HEK293 (cell line): ENCODE results near the gene DNAI1.

ENCODE experiments used
- CTCF ChIP-seq: fragments of 450-650 bp; formaldehyde crosslinking; IDR thresholded peaks from 2 replicates; pipeline ENCODE4 v1.5.1; 2016; ENCODE audit warnings: missing biosample characterization, missing genetic modification characterization
- SP2 ChIP-seq: fragments of 450-650 bp; formaldehyde crosslinking; IDR thresholded peaks from 2 replicates; pipeline ENCODE4 v1.5.1; 2016; ENCODE audit warnings: missing biosample characterization, missing genetic modification characterization
- ZBTB44 ChIP-seq: fragments of 450-650 bp; IDR thresholded peaks from 2 replicates; pipeline ENCODE4 v1.5.1; 2018; ENCODE audit warnings: missing biosample characterization, mild to moderate bottlenecking, missing genetic modification characterization
- ZNF2 ChIP-seq: fragments of 450-650 bp; formaldehyde crosslinking; IDR thresholded peaks from 2 replicates; pipeline ENCODE4 v1.5.1; 2016; ENCODE audit warnings: missing biosample characterization, missing genetic modification characterization
- ZNF707 ChIP-seq: fragments of 450-650 bp; formaldehyde crosslinking; IDR thresholded peaks from 2 replicates; pipeline ENCODE4 v1.5.1; 2016; ENCODE audit warnings: missing biosample characterization, missing genetic modification characterization
- TF ChIP-seq, protein P1 (sequence below): fragments of 450-650 bp; formaldehyde crosslinking; IDR thresholded peaks from 2 replicates; pipeline ENCODE4 v1.5.1; 2016; ENCODE audit warnings: missing biosample characterization, missing genetic modification characterization
- TF ChIP-seq, protein P2 (sequence below): fragments of 450-650 bp; formaldehyde crosslinking; IDR thresholded peaks from 2 replicates; pipeline ENCODE4 v1.5.1; 2016; ENCODE audit warnings: missing biosample characterization, missing genetic modification characterization

DNA sequence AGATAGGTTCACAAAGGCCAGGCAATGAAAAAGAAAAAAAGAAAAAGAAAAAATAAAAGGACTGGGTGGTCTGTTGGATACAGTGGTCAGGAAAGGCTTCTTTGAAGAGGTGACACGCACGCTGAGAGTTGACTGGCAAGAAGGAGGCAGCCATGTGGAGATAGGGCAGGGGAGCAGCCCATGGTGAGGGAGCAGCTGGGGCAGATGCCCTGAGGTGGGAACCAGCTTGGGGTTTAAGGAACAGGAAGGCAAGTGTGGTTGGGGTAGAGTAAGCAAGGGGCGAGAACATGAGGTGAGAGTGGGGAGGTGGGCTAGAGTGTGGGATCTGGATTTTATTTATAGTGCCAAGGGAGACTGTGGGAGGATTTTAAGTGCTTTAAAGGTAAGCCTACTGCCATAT lies 57.4 kb downstream of the DNAI1 start:
- TF ChIP-seq CTCF (tag by site-specific recombination) (no peak), ZNF707 (tag by site-specific recombination) (no peak), SP2 (tag by site-specific recombination) (no peak), ZNF2 (tag by site-specific recombination) (no peak), ZBTB44 (tag by site-specific recombination) (no peak)
- TF ChIP-seq, protein P1, sequence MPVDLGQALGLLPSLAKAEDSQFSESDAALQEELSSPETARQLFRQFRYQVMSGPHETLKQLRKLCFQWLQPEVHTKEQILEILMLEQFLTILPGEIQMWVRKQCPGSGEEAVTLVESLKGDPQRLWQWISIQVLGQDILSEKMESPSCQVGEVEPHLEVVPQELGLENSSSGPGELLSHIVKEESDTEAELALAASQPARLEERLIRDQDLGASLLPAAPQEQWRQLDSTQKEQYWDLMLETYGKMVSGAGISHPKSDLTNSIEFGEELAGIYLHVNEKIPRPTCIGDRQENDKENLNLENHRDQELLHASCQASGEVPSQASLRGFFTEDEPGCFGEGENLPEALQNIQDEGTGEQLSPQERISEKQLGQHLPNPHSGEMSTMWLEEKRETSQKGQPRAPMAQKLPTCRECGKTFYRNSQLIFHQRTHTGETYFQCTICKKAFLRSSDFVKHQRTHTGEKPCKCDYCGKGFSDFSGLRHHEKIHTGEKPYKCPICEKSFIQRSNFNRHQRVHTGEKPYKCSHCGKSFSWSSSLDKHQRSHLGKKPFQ = no peak
- TF ChIP-seq, protein P2, sequence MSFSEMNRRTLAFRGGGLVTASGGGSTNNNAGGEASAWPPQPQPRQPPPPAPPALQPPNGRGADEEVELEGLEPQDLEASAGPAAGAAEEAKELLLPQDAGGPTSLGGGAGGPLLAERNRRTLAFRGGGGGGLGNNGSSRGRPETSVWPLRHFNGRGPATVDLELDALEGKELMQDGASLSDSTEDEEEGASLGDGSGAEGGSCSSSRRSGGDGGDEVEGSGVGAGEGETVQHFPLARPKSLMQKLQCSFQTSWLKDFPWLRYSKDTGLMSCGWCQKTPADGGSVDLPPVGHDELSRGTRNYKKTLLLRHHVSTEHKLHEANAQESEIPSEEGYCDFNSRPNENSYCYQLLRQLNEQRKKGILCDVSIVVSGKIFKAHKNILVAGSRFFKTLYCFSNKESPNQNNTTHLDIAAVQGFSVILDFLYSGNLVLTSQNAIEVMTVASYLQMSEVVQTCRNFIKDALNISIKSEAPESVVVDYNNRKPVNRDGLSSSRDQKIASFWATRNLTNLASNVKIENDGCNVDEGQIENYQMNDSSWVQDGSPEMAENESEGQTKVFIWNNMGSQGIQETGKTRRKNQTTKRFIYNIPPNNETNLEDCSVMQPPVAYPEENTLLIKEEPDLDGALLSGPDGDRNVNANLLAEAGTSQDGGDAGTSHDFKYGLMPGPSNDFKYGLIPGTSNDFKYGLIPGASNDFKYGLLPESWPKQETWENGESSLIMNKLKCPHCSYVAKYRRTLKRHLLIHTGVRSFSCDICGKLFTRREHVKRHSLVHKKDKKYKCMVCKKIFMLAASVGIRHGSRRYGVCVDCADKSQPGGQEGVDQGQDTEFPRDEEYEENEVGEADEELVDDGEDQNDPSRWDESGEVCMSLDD (tag by site-specific recombination) = no peak
